Measurements from ENCODE around the gene LIG1.

- TF ChIP-seq CTCF (IDR thresholded peaks at IDR 0.05 in 8 of 11, conservative IDR thresholded peaks at IDR 0.05 in 3 of 11) (no peak), POLR2A (IDR thresholded peaks at IDR 0.05) (no peak), POLR2AphosphoS5 (IDR thresholded peaks at IDR 0.05) (no peak)
These were observed 58.9 kb downstream of the LIG1 start for GRCh38 chr19:48111280-48111679.
